Chondrocyte (in vitro differentiated cells): Measurements from ENCODE around the gene SND1. TPM values are rescaled to one million over a fixed set of nuclear protein-coding genes. Genes with fewer than 3 reads are reported as not detected.
"Not testable (repeated sequence)": the region's sequence is repeated elsewhere in the genome, so short reads cannot be mapped to it uniquely, and the experiment has no call there.

Experiments
- DNase-seq: peaks from one replicate; pipeline ENCODE4 v3.0.0; 2021; ENCODE audit warnings: mixed read lengths, low spot score
- H3K27ac Mint-ChIP-seq: one replicate; pipeline ENCODE4 v1.8.0; 2021; ENCODE audit warnings: mild to moderate bottlenecking, moderate library complexity, mixed read lengths; ENCODE audit not compliant: unreplicated experiment
- H3K27me3 Mint-ChIP-seq: 2 replicates; pipeline ENCODE4 v1.8.0; 2021; ENCODE audit warnings: low read depth, mixed read lengths
- H3K36me3 Mint-ChIP-seq: 2 replicates; pipeline ENCODE4 v1.8.0; 2021; ENCODE audit warnings: low read depth, mixed read lengths
- H3K4me1 Mint-ChIP-seq: 2 replicates; pipeline ENCODE4 v1.8.0; 2021; ENCODE audit warnings: low read depth, mild to moderate bottlenecking, mixed read lengths
- H3K4me3 Mint-ChIP-seq: one replicate; pipeline ENCODE4 v1.8.0; 2021; ENCODE audit warnings: mild to moderate bottlenecking, moderate library complexity, mixed read lengths; ENCODE audit not compliant: unreplicated experiment
- H3K9me3 Mint-ChIP-seq: 2 replicates; pipeline ENCODE4 v1.8.0; 2021; ENCODE audit warnings: low read depth, mixed read lengths
- CTCF ChIP-seq: fragments of 200-600 bp; sonication (generic); IDR thresholded peaks from 2 replicates; pipeline ENCODE4 v1.5.0; 2021; ENCODE audit warnings: antibody characterized with exemption, mild to moderate bottlenecking, moderate library complexity
- total RNA-seq: library from RNA; stranded (reverse); gene quantifications from 3 replicates; pipeline ENCODE4 v1.2.1, GENCODE V29; 2021

Gene SND1
- total RNA-seq, 1 donor from 2014 or later: 229 TPM

GRCh38 chr7:127828843-127829500 is 177.0 kb downstream of the SND1 start:
- Mint-ChIP-seq H3K27ac (peak overlapping the region; percentile 29), H3K36me3 (no peaks in the 10 kb centered on the region), H3K9me3 (no peaks in the 10 kb centered on the region), H3K4me3 (no peak overlapping the region), H3K27me3 (no peaks in the 10 kb centered on the region), H3K4me1 (peaks cover 40% of the 10 kb centered on the region)
- no peak for DNase-seq
- TF ChIP-seq CTCF: no peak

GRCh38 chr7:127831318-127832219 is 179.6 kb downstream of the SND1 start:
- no peaks in the 10 kb centered on the region for H3K36me3 Mint-ChIP-seq
- no peak overlapping the region for H3K4me3 Mint-ChIP-seq
- H3K27ac Mint-ChIP-seq: no peak overlapping the region

GRCh38 chr7:127832592-127832991 is 180.6 kb downstream of the SND1 start:
- H3K27me3 Mint-ChIP-seq: no peaks in the 10 kb centered on the region
- DNase-seq: peak; percentile 70
- peaks cover 41% of the 10 kb centered on the region for H3K4me1 Mint-ChIP-seq
- H3K27ac Mint-ChIP-seq: no peak overlapping the region
- H3K36me3 Mint-ChIP-seq: no peaks in the 10 kb centered on the region
- no peak overlapping the region for H3K4me3 Mint-ChIP-seq
- no peaks in the 10 kb centered on the region for H3K9me3 Mint-ChIP-seq
- TF ChIP-seq CTCF: no peak

More at GRCh38 chr7:127831318-127832219, 179.6 kb downstream of the SND1 start:
- H3K9me3 Mint-ChIP-seq: no peaks in the 10 kb centered on the region
- TF ChIP-seq CTCF: no peak
- peaks cover 41% of the 10 kb centered on the region for H3K4me1 Mint-ChIP-seq
- H3K27me3 Mint-ChIP-seq: no peaks in the 10 kb centered on the region
- DNase-seq: no peak

GRCh38 chr7:127833641-127834040 is 181.6 kb downstream of the SND1 start:
- DNase-seq: no peak
- Mint-ChIP-seq H3K9me3 (no peaks in the 10 kb centered on the region), H3K4me1 (peaks cover 42% of the 10 kb centered on the region), H3K36me3 (peaks cover 4% of the 10 kb centered on the region), H3K4me3 (no peak overlapping the region), H3K27ac (no peak overlapping the region), H3K27me3 (no peaks in the 10 kb centered on the region)
- TF ChIP-seq CTCF: no peak

GRCh38 chr7:127835679-127836078 is 183.7 kb downstream of the SND1 start:
- Mint-ChIP-seq H3K36me3 (peaks cover 4% of the 10 kb centered on the region), H3K4me3 (no peak overlapping the region), H3K27ac (no peak overlapping the region), H3K4me1 (peaks cover 34% of the 10 kb centered on the region), H3K27me3 (no peaks in the 10 kb centered on the region), H3K9me3 (no peaks in the 10 kb centered on the region)
- no peak for DNase-seq
- TF ChIP-seq CTCF: no peak

- not testable (repeated sequence) for H3K36me3 Mint-ChIP-seq, H3K4me3 Mint-ChIP-seq, H3K27me3 Mint-ChIP-seq, H3K9me3 Mint-ChIP-seq, DNase-seq, H3K27ac Mint-ChIP-seq
- H3K4me1 Mint-ChIP-seq: peaks cover 37% of the 10 kb centered on the region
Measured at GRCh38 chr7:127837816-127838410, 185.9 kb downstream of the SND1 start.
